ENCODE measurements around the gene SPATA31D1. TPM values are rescaled to one million over a fixed set of nuclear protein-coding genes. Genes with fewer than 3 reads are reported as not detected.
"Not testable (repeated sequence)": the region's sequence is repeated elsewhere in the genome, so short reads cannot be mapped to it uniquely, and the experiment has no call there.

SPATA31D1 gene
- polyA plus RNA-seq (ENCODE audit: insufficient read length), result not detected
- long read RNA-seq, donor 1, result 0 reads
- long read RNA-seq, donor 2, result 0 reads
- long read RNA-seq, donor 3, result 0 reads
- long read RNA-seq, donor 4, result 0 reads
- long read RNA-seq, donor 5, result 0 reads
- long read RNA-seq, donor 6, result 0 reads
- long read RNA-seq, donor 7, result 0 reads
- long read RNA-seq, donor 8, result 0 reads

DNA sequence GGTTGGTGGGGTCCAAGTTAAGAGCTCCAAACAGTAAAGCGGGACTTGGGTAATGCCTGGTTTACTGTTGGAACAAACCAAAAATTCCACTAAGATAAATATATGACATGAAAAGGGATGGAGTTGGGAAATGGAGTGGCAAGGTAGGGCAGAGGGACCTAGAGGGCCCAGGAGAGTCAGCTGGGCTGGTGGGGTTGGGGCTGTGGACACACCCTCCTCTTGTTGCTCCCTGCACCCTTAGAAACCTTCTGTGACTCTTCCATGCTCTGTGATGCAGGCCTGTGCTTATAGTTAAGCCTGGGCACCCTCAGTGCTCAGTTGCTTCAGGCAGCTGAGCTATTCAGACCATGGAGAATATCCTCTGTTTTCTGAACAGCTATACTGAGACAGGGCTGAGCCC lies at the start of gene SPATA31D1:
Gene SPATA31D1 (plus strand): TSS at position 301 of the 400 bp plus-strand sequence. CDS start 47 bp downstream, at position 348.
- DNase-seq, result not testable (repeated sequence)

DNA sequence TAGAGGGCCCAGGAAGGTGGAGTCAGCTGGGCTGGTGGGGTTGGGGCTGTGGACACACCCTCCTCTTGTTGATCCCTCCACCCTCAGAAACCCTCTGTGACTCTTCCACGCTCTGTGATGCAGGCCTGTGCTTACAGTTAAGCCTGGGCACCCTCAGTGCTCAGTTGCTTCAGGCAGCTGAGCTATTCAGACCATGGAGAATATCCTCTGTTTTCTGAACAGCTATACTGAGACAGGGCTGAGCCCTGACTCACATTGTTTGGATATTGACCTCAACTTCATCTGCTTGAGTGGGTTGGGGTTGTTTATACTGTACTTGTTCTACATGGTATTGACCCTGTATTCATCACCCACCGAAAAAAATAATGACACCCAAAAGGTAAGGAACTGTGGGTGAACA lies 45.2 kb upstream of the SPATA31D1 start, which contains the start of gene SPATA31D3:
Gene SPATA31D3 (plus strand): TSS at position 108 of the 400 bp plus-strand sequence. CDS start 86 bp downstream, at position 194.
- DNase-seq, result not testable (repeated sequence)

GRCh38 chr9:81948650-81949049 lies 39.9 kb upstream of the SPATA31D1 start:
- not testable (repeated sequence) for DNase-seq

DNA sequence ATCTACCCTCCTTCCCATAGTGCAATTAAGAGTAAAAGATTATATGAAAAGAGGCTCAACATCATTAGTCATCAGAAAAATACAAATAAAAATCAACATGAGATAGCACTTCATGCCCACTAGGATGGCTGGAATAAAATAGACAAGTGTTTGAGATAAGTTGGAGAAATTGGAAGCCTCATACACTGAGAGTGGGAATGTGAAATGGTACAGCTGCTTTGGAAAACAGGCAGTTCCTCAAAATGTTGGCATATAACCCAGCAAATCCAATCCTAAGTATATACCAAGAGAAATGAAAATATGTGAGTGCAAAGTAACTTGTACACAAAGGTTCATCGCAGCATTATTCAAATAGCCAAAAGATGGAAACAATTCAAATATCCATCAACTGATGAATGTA lies 35.5 kb upstream of the SPATA31D1 start:
- DNase-seq, result no peak

GRCh38 chr9:81955625-81956024 lies 32.9 kb upstream of the SPATA31D1 start:
- no peak for DNase-seq

DNA sequence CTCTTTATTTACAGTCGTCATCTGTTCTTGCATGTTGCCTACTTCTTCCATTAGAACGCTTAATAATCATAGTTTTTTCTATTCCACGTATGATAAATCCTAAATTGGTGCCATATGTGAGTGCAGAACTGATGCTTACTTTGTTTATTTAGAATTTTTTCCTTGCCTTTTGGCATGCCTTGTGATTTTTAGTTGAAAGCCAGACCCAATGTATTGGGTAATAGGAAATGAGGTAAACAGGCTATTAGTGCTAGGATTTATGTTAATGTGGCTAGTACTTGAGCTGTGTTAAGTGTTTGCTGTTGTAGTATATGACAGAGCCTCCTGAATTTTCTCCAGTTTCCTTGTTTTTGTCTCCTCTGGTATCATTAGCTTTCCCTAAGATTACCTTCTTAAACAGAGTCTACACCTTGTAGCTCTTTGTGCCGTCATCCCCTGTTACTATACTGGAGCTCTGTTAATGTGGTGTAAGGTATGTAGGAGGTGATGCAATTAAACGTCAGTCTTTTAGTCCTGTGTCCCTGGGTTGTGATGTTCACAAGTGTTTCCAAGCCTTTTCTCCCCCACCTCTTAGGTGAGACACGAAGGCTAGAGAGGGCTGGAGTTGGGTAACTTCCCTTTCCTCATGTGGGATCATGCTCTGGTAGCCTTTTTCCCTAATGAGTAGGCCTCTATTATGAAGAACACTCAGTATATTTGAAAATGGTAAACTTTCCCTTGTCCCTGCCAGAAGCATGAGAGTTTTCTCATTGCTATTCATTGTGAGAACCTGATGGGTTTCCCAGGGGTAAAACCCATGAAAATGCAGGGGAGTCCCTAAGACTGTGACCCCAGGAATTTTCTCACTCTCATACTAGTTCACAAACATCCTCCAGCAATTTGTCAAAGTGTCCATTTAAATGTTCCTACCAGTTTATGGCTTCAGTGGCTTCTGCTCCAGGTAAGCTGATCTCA lies 24.1 kb upstream of the SPATA31D1 start:
- DNase-seq, result no peak

DNA sequence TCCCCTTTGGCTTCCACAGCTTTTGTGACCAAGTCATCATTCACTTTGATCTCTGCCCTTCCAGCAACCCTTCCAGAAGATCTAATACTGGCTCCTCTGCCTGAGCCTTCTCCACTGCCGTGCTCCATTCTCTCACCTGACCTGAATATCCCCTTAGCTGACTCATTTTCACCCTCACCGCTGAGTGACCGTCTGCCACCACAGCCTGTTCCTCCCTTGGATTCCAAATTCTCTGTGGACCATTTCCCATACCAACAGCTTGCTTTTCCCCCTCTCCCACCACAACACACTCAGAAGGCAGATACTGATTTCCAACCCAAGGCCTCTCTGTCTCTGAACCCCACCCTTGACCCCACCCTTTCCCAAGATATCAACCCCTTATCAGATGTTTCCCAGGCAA lies 20.5 kb upstream of the SPATA31D1 start:
- no peak for DNase-seq

DNA sequence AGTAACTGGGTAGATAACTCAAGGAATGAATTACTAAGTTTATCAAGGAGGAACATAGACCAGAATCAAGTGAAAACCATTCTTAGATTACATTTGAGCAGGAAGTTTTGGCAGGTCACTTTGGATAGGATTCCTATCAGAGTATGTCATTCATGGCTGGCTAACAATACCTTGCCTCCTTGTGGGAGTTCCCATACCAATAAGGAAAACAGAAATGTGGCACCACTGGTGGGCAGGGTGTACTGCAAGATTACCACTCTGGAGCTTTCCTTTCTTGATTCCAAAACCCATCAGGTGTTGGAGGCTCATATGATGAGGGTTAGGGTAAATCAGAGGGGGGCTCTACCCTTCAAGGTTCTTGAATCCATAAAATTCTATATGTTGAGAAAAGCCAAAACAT lies 18.6 kb upstream of the SPATA31D1 start:
- no peak for DNase-seq

GRCh38 chr9:81971727-81972126 lies 16.8 kb upstream of the SPATA31D1 start:
- no peak for DNase-seq

DNA sequence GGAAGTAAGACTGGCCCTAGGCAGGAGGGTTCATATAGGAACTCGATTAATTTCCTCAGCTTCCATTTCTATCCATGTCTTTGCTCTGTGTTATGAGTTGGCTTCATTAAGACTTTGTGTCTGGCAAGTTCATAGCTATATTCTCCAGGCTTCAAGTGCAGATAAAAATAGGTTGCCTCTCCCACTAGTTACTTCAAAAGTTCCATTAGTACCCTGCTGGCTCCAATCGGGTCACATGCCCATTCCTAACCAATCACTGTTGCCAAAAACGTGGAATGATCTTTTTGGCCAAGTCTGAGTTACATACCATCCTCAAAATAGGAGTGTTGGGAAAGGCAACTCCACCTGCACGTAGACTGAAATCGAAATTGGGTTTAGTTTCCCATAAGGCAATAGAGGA lies 13.8 kb upstream of the SPATA31D1 start:
- DNase-seq, result no peak

DNA sequence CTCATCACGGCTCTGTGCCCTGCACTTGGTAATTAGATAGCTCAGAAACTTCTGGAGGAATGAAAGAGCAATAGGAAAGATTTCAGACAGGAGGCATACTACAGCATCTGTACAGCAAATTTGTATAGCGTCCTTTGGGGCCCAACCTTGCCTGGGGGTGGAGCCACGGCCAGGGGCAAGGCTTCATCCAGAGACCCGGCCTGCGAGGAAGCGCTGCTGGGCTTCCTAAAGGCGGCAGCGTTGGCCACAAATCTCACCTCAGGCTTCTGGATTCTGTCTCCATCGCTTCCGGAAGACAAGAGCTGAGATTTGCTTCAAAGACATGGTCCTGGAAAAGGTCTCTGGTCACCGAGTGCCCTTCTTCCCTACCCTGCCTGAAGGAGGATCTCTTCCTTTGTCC lies 12.2 kb upstream of the SPATA31D1 start:
- no peak for DNase-seq

- DNase-seq, result no peak
Measured at GRCh38 chr9:81979196-81979595, 9.4 kb upstream of the SPATA31D1 start.

DNA sequence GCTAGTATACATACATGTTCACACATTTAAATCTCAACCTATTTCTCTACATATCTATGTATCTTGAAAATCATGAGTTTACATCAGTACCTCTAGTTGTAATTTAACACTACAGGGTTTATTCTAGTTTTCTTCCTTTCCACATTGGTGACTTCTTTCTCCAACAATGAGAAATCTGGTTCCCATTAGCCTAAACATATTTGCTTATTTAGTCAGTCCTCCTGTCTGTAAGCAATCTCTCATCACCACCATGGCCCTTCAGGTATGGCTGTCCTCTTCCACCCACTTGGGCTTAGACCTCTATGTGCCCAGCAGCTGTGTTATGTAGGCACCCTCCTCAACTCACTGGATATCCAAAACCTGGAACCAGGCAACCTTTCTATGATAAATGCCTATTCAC lies 8.0 kb upstream of the SPATA31D1 start:
- DNase-seq, result no peak

GRCh38 chr9:81981883-81982282 lies 6.7 kb upstream of the SPATA31D1 start:
- DNase-seq, result no peak

GRCh38 chr9:81984928-81985327 lies 3.6 kb upstream of the SPATA31D1 start:
- DNase-seq, result no peak

DNA sequence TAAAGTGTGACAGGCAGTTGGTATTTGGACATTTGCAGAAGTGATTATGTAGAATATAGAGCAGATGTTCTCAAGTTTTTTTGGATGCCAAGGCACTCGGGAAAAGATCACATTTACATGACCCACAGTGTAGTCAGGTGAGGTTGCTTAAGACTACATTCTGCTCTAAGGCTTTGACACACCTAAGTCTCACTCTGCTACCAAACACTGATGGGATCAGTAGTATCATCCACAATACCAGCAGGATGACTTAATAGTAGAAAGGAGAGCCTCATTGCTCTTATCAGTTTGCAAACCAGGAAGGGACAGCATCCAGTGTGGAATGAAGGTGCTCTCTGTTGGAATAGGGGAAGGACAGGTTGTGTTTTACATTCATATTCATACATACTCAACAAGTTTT lies 2.5 kb upstream of the SPATA31D1 start:
- no peak for DNase-seq

DNA sequence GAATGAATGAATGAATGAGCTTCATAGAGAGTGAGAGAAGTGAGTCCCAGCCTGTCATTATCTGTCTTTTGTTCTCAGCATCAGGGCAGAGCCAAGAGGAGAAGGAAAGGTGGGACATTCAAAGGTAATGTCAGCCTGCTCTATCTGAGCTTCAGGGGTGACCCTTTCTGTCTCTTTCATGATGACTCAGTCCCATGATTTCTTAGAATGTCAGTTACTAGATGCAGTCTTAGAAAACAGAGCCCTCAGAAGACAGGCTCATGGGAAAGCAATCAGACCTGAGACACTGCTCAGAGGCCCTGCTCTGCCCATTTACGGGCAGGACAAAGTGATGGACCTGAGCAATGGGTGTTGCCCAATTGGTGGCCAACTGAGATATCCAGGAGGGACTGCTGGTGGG lies 1.1 kb downstream of the SPATA31D1 start:
- DNase-seq, result no peak

- DNase-seq, result no peak
Measured at GRCh38 chr9:81993656-81994055, 5.1 kb downstream of the SPATA31D1 start.

- DNase-seq, result no peak
Measured at GRCh38 chr9:81999806-82000205, 11.2 kb downstream of the SPATA31D1 start.

- DNase-seq, result no peak
Measured at GRCh38 chr9:82010711-82011110, 22.1 kb downstream of the SPATA31D1 start.

DNA sequence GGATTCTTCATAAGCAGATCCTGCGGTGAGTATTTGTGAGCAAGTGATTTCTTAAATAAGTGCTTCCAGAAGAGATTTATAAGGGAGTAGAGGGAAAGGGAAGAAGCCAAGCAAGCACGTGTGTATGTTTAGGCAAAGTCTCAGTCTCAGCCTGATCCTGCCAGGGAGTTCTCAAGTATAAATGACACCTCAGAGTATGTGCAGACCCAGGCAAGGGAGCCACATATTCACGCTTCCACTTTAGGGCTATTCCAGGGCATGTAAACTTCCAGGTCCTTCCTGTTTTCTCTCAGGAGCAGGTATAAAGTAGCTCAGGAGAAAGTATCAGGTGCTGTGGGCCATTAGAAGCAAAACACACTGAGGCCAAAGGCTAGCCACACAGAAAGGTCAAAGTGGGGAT lies 22.6 kb downstream of the SPATA31D1 start:
- no peak for DNase-seq

DNA sequence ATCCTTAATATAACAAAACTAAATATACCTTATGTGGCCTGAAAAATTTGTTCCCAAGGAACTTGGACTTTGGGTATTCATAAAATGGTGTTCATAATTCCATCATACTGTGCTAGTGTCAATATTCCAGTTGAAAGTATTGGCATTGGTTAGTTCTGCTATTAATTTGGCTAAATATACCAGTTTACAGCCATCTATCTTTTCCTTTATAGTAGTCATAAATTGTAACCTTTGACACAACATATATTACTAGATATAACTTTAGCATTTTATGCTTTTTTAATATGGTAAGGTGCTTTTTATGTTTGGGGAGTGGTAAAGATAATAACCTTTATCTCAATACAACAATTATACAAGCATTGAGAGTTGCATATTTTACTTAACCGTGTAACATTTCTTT lies 23.7 kb downstream of the SPATA31D1 start:
- no peak for DNase-seq

GRCh38 chr9:82020331-82020730 lies 31.8 kb downstream of the SPATA31D1 start:
- no peak for DNase-seq
